GM19351 (cell line): Measurements from ENCODE around the gene STPG4.

Experiments
- ATAC-seq: cut with Tn5 transposase; IDR thresholded peaks from one replicate; pipeline ENCODE4 v1.9.1; 2021; ENCODE audit warnings: mild to moderate bottlenecking, moderate library complexity; ENCODE audit not compliant: unreplicated experiment

Gene STPG4

GRCh38 chr2:47057687-47058002 is 97.5 kb downstream of the STPG4 start:
- ATAC-seq, result no peak

GRCh38 chr2:47056868-47057686 is 98.0 kb downstream of the STPG4 start:
- no peak for ATAC-seq

- ATAC-seq, result no peak
Measured at GRCh38 chr2:47056374-47056773, 98.7 kb downstream of the STPG4 start.

- ATAC-seq, result no peak
Measured at GRCh38 chr2:47054868-47055267, 100.2 kb downstream of the STPG4 start.

- ATAC-seq, result no peak
Measured at GRCh38 chr2:47054036-47054555, 101.0 kb downstream of the STPG4 start.

GRCh38 chr2:47052847-47053246 is 102.3 kb downstream of the STPG4 start:
- no peak for ATAC-seq

GRCh38 chr2:47051562-47051961 is 103.5 kb downstream of the STPG4 start:
- ATAC-seq, result no peak

- no peak for ATAC-seq
Measured at GRCh38 chr2:47050762-47051161, 104.3 kb downstream of the STPG4 start.

GRCh38 chr2:47050021-47050760 is 104.9 kb downstream of the STPG4 start:
- no peak for ATAC-seq

- no peak for ATAC-seq
Measured at GRCh38 chr2:47049502-47049901, 105.6 kb downstream of the STPG4 start.

- no peak for ATAC-seq
Measured at GRCh38 chr2:47048801-47049480, 106.2 kb downstream of the STPG4 start.

GRCh38 chr2:47046271-47046670 is 108.8 kb downstream of the STPG4 start:
- ATAC-seq, result no peak

- ATAC-seq, result no peak
Measured at GRCh38 chr2:47043891-47044239, 111.2 kb downstream of the STPG4 start.

GRCh38 chr2:47043142-47043890 is 111.8 kb downstream of the STPG4 start:
- ATAC-seq, result no peak

- ATAC-seq, result no peak
Measured at GRCh38 chr2:47041891-47042684, 113.0 kb downstream of the STPG4 start.

GRCh38 chr2:47041063-47041462 is 114.0 kb downstream of the STPG4 start:
- no peak for ATAC-seq

- ATAC-seq, result no peak
Measured at GRCh38 chr2:47040651-47041050, 114.5 kb downstream of the STPG4 start.

GRCh38 chr2:47039913-47040562 is 115.1 kb downstream of the STPG4 start:
- ATAC-seq, result no peak

- no peak for ATAC-seq
Measured at GRCh38 chr2:47039489-47039870, 115.6 kb downstream of the STPG4 start.
